CD4-positive, alpha-beta T cell (primary cell): Measurements from ENCODE around the gene ATG3. TPM values are rescaled to one million over a fixed set of nuclear protein-coding genes. Genes with fewer than 3 reads are reported as not detected.

Experiments used
- ATAC-seq: fragments of 200-7000 bp; cut with Tn5 transposase; one replicate; pipeline ENCODE4 v1.10.0; 2022; ENCODE audit warnings: mild to moderate bottlenecking; ENCODE audit not compliant: poor library complexity
- CTCF ChIA-PET: fragments of 350-600 bp; sonication (Branson Sonifier 250); formaldehyde crosslinking; loops from one replicate; lab custom pipeline; 2021; ENCODE audit warnings: antibody characterized with exemption, inconsistent platforms; lab: Charles Lee
- POLR2A ChIA-PET: fragments of 350-600 bp; sonication (Branson Sonifier 250); formaldehyde crosslinking; loops from one replicate; lab custom pipeline; 2021; ENCODE audit warnings: antibody characterized with exemption, inconsistent platforms; lab: Charles Lee
- DNase-seq, 14 experiments: peaks; one replicate each; pipeline ENCODE4 v3.0.0-alpha.2; 2013 to 2020; ENCODE audit warnings: mixed read lengths in 2 of 14
- H3K27ac ChIP-seq, 2 donors: one replicate each; pipeline versions ENCODE4 v1.5.1 to v1.7.0; 2013; ENCODE audit warnings: low read length in 2 of 2, low read depth in 1 of 2, mild to moderate bottlenecking in 1 of 2
- H3K27me3 ChIP-seq, 2 experiments: 1 replicate in 1 of 2; 2 replicates in 1 of 2; pipeline versions ENCODE4 v1.6.1 to v1.7.0; 2013; ENCODE audit warnings: low read length in 2 of 2, control low read depth in 1 of 2, mild to moderate bottlenecking in 1 of 2, moderate library complexity in 1 of 2; ENCODE audit not compliant: insufficient read depth in 2 of 2, control insufficient read depth in 1 of 2
- H3K36me3 ChIP-seq: one replicate; pipeline ENCODE4 v1.6.1; 2013; ENCODE audit warnings: low read length, control low read depth; ENCODE audit not compliant: insufficient read depth
- H3K4me1 ChIP-seq: one replicate; pipeline ENCODE4 v1.6.1; 2013; ENCODE audit warnings: low read length, control low read depth; ENCODE audit not compliant: insufficient read depth
- H3K4me3 ChIP-seq: one replicate; pipeline ENCODE4 v1.5.1; 2013; ENCODE audit warnings: mild to moderate bottlenecking, low read length, moderate library complexity
- H3K9me3 ChIP-seq, 2 experiments: 1 replicate in 1 of 2; 2 replicates in 1 of 2; pipeline versions ENCODE4 v1.6.1 to v1.7.0; 2013; ENCODE audit warnings: low read length in 2 of 2, mild to moderate bottlenecking in 2 of 2, control low read depth in 1 of 2, moderate library complexity in 1 of 2; ENCODE audit not compliant: control insufficient read depth in 1 of 2, insufficient read depth in 1 of 2
- H3K27ac Mint-ChIP-seq: one replicate; pipeline ENCODE4 v1.8.0; 2020; ENCODE audit warnings: mixed read lengths
- H3K27me3 Mint-ChIP-seq: one replicate; pipeline ENCODE4 v1.8.0; 2021; ENCODE audit warnings: mixed read lengths
- H3K36me3 Mint-ChIP-seq: one replicate; pipeline ENCODE4 v1.8.0; 2021; ENCODE audit warnings: low read depth, mixed read lengths
- H3K4me1 Mint-ChIP-seq: one replicate; pipeline ENCODE4 v1.8.0; 2021; ENCODE audit warnings: low read depth, mixed read lengths
- H3K4me3 Mint-ChIP-seq: one replicate; pipeline ENCODE4 v1.8.0; 2020; ENCODE audit warnings: mild to moderate bottlenecking, mixed read lengths
- H3K9me3 Mint-ChIP-seq: one replicate; pipeline ENCODE4 v1.8.0; 2020; ENCODE audit warnings: mixed read lengths
- CTCF ChIP-seq: fragments of 200-600 bp; IDR thresholded peaks from one replicate; pipeline ENCODE4 v1.8.0; 2022; ENCODE audit warnings: antibody characterized with exemption, mild to moderate bottlenecking
- intact Hi-C, 2 experiments: fragments of 100-400 bp; cut with DNase I in 1 of 2; cut with micrococcal nuclease in 1 of 2; formaldehyde crosslinking; loops; one replicate each; pipeline versions ENCODE4 v1.15.1 to v1.9.0; 2023 to 2025; cut with DNase I, micrococcal nuclease
- total RNA-seq, 174 experiments: library from RNA in 2 of 174; stranded (reverse) in 2 of 174; gene quantifications; one replicate each; pipeline ENCODE4 v1.2.3 and lab custom pipeline; 2021 to 2026

The ATG3 gene
- total RNA-seq, 2 experiments from 2014 or later: 43.3 to 43.8 TPM

DNA sequence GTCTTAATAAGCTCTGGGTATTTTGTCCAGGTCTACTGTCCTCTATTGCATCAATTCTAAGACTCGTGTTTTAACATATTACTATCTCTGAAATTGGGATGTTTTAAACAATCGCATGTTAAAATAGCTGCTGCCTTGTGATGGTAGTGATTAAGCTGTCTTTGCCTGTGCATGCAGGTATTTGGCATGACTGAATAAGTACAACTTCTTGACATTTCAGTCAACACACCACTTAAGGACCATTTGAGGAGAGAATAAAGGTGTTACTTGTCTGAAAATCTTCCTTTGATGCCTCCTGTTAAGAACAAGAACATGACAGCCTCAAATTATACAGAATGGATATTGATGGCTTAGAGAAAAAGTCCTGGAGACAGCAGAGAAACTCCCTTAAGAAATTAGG is 33.1 kb upstream of the ATG3 start:
- peaks cover 22% of the 10 kb centered on the region for H3K36me3 ChIP-seq
- H3K9me3 ChIP-seq: no peaks in the 10 kb centered on the region
- intact Hi-C loops: no loop called here
- no peak overlapping the region for H3K27ac ChIP-seq
- H3K4me3 ChIP-seq: no peak overlapping the region
- peaks cover 70% of the 10 kb centered on the region for H3K36me3 Mint-ChIP-seq
- TF ChIP-seq CTCF: no peak
- H3K4me3 Mint-ChIP-seq: no peak overlapping the region
- ChIA-PET POLR2A (no interaction called here), CTCF (no interaction called here)
- H3K27ac Mint-ChIP-seq: no peak overlapping the region
- H3K27me3 ChIP-seq: no peaks in the 10 kb centered on the region
- ATAC-seq: no peak
- H3K4me1 Mint-ChIP-seq: peaks cover 9% of the 10 kb centered on the region
- H3K27me3 Mint-ChIP-seq: no peaks in the 10 kb centered on the region
- H3K9me3 Mint-ChIP-seq: peaks cover 5% of the 10 kb centered on the region
- H3K4me1 ChIP-seq: no peaks in the 10 kb centered on the region
- no peak for DNase-seq

DNA sequence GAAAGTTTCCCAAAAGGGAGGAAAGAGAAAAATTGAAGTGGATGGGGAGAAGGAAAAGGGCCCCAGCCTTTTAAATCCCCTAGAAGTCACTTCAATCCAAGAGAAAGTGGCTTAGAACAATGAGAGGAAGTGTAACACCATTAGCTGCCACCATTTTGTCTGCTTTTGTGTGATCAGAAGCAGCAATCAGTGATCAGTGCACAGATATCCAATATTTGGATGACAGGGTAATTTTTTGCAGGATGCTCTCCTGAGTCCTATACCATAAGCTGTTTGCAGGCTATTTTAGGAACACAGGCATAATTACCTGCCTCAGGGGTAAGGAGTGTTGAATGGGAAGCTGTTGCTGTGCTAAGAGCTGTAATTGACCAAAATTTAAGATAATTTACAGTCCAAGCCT is 31.5 kb upstream of the ATG3 start:
- Mint-ChIP-seq H3K27me3 (no peaks in the 10 kb centered on the region), H3K9me3 (peaks cover 5% of the 10 kb centered on the region), H3K4me3 (no peak overlapping the region), H3K36me3 (peaks cover 82% of the 10 kb centered on the region), H3K27ac (no peak overlapping the region), H3K4me1 (peaks cover 9% of the 10 kb centered on the region)
- Histone ChIP-seq H3K36me3 (peaks cover 23% of the 10 kb centered on the region), H3K27me3 (no peaks in the 10 kb centered on the region), H3K9me3 (no peaks in the 10 kb centered on the region), H3K4me3 (no peak overlapping the region), H3K4me1 (no peaks in the 10 kb centered on the region), H3K27ac (no peak overlapping the region)
- POLR2A ChIA-PET: interaction anchor here (1.1 kb wide), 1 partner anchor 32 kb away, joined by 3 read pairs; the partner anchor contains the start of genes ATG3 and SLC35A5
- intact Hi-C loops: no loop called here
- TF ChIP-seq CTCF: no peak
- ATAC-seq (no peak), DNase-seq (no peak)
- CTCF ChIA-PET: no interaction called here

GRCh38 chr3:112587336-112587735 is 25.6 kb upstream of the ATG3 start:
- intact Hi-C loops: no loop called here
- Histone ChIP-seq H3K4me1 (no peaks in the 10 kb centered on the region), H3K4me3 (no peak overlapping the region), H3K27me3 (no peaks in the 10 kb centered on the region), H3K9me3 (no peaks in the 10 kb centered on the region), H3K36me3 (peaks cover 35% of the 10 kb centered on the region), H3K27ac (no peak overlapping the region)
- Mint-ChIP-seq H3K4me3 (no peak overlapping the region), H3K9me3 (no peaks in the 10 kb centered on the region), H3K27ac (no peak overlapping the region), H3K4me1 (peaks cover 11% of the 10 kb centered on the region), H3K36me3 (peaks cover 99% of the 10 kb centered on the region), H3K27me3 (no peaks in the 10 kb centered on the region)
- ChIA-PET CTCF (no interaction called here), POLR2A (no interaction called here)
- DNase-seq: no peak
- ATAC-seq: no peak
- no peak for TF ChIP-seq CTCF
